Endothelial cell of umbilical vein (primary cell): ENCODE data around the gene HSD3B7. TPM values are rescaled to one million over a fixed set of nuclear protein-coding genes. Genes with fewer than 3 reads are reported as not detected.

Experiments used
- BruUV-seq: library from RNA; stranded (reverse); fragments of 400-500 nt; replicated peaks from 2 replicates; lab custom pipeline; 2021; lab: Mats Ljungman, UMichigan
- CTCF ChIA-PET: fragments of 300-600, 350-600 bp; sonication (Branson Sonifier 250); formaldehyde crosslinking; loops from one replicate; lab custom pipeline; 2021; ENCODE audit warnings: antibody characterized with exemption, inconsistent platforms; lab: Charles Lee
- POLR2A ChIA-PET: fragments of 300-600, 350-600 bp; sonication (Branson Sonifier 250); formaldehyde crosslinking; loops from one replicate; lab custom pipeline; 2021; ENCODE audit warnings: antibody characterized with exemption, inconsistent platforms; lab: Charles Lee
- DNase-seq: peaks from one replicate; pipeline ENCODE4 v3.0.0-alpha.2; 2011; ENCODE audit warnings: low read depth, low spot score
- FAIRE-seq: peaks from 2 replicates; lab custom pipeline; 2011; peaks lifted over from hg19 to GRCh38; lab: Jason Lieb, UNC
- H2AFZ ChIP-seq: 2 replicates; pipeline ENCODE4 v1.6.0; 2012; ENCODE audit warnings: low read depth, low read length, control low read depth, inconsistent platforms
- H3K27ac ChIP-seq: 2 replicates; pipeline ENCODE4 v1.5.1; 2011; ENCODE audit warnings: low read depth, mild to moderate bottlenecking, control low read depth, low read length, moderate library complexity; ENCODE audit not compliant: insufficient read depth
- H3K27me3 ChIP-seq, 2 experiments: 2 replicates each; pipeline versions ENCODE4 v1.6.0 to v1.6.1; 2011; ENCODE audit warnings: low read length in 2 of 2, mixed read lengths in 1 of 2; ENCODE audit not compliant: control insufficient read depth in 2 of 2, insufficient read depth in 2 of 2
- H3K36me3 ChIP-seq, 2 experiments: 2 replicates in 1 of 2; 3 replicates in 1 of 2; pipeline ENCODE4 v1.5.1; 2011; ENCODE audit warnings: low read length in 2 of 2, mild to moderate bottlenecking in 1 of 2, moderate library complexity in 1 of 2; ENCODE audit not compliant: control insufficient read depth in 2 of 2, insufficient read depth in 2 of 2; ENCODE audit errors: extremely low read depth in 1 of 2
- H3K4me1 ChIP-seq: 3 replicates; pipeline ENCODE4 v1.5.1; 2011; ENCODE audit warnings: mild to moderate bottlenecking, low read length; ENCODE audit not compliant: control insufficient read depth, insufficient read depth; ENCODE audit errors: extremely low read depth
- H3K4me2 ChIP-seq: 2 replicates; pipeline ENCODE4 v1.6.1; 2011; ENCODE audit warnings: low read length, control low read depth, mixed read lengths; ENCODE audit not compliant: insufficient read depth
- H3K4me3 ChIP-seq, 3 experiments: fragments of 200-600 bp in 1 of 3; sonication (generic), shearing (Covaris generic) in 1 of 3; replicated peaks in 1 of 3; 2 replicates each; pipeline ENCODE4 v1.5.1; 2011 to 2016; ENCODE audit warnings: control low read depth in 3 of 3, low read length in 3 of 3, mild to moderate bottlenecking in 2 of 3, inconsistent platforms in 1 of 3, low read depth in 1 of 3, moderate library complexity in 1 of 3; ENCODE audit not compliant: insufficient read depth in 1 of 3
- H3K79me2 ChIP-seq: 2 replicates; pipeline ENCODE4 v1.6.0; 2012; ENCODE audit warnings: low read length, inconsistent platforms; ENCODE audit not compliant: control insufficient read depth, insufficient read depth
- H3K9ac ChIP-seq: replicated peaks from 2 replicates; pipeline ENCODE3; 2011; ENCODE audit warnings: low read length, control low read depth; ENCODE audit not compliant: insufficient read depth; ENCODE audit errors: extremely low read depth
- H3K9me1 ChIP-seq: replicated peaks from 3 replicates; pipeline ENCODE4 v1.6.0; 2011; ENCODE audit warnings: mild to moderate bottlenecking, low read length; ENCODE audit not compliant: control insufficient read depth, insufficient read depth; ENCODE audit errors: extremely low read depth
- H3K9me3 ChIP-seq: replicated peaks from 2 replicates; pipeline ENCODE4 v1.5.1; 2012; ENCODE audit warnings: low read length, inconsistent platforms; ENCODE audit not compliant: control insufficient read depth, insufficient read depth
- H4K20me1 ChIP-seq: replicated peaks from 2 replicates; pipeline ENCODE3; 2011; ENCODE audit warnings: mild to moderate bottlenecking, low read length; ENCODE audit not compliant: control insufficient read depth, insufficient read depth; ENCODE audit errors: extremely low read depth
- EZH2 ChIP-seq: IDR thresholded peaks from 2 replicates; pipeline ENCODE4 v1.6.1; 2012; ENCODE audit warnings: borderline replicate concordance, low read depth, mild to moderate bottlenecking, moderate library complexity, low read length, inconsistent platforms; ENCODE audit not compliant: severe bottlenecking
- FOS ChIP-seq: IDR thresholded peaks from 2 replicates; pipeline ENCODE4 v1.6.1; 2011; ENCODE audit warnings: mild to moderate bottlenecking, low read length, moderate library complexity, borderline replicate concordance; ENCODE audit not compliant: insufficient read depth
- GATA2 ChIP-seq: IDR thresholded peaks from 2 replicates; pipeline ENCODE4 v1.7.0; 2011; ENCODE audit warnings: low read depth, mild to moderate bottlenecking, moderate library complexity, mixed read lengths, low read length; ENCODE audit not compliant: insufficient read length, insufficient read depth
- JUN ChIP-seq: IDR thresholded peaks from 2 replicates; pipeline ENCODE4 v1.6.1; 2011; ENCODE audit warnings: borderline replicate concordance, low read depth; ENCODE audit not compliant: insufficient read length, insufficient read depth
- MYC ChIP-seq: IDR thresholded peaks from one replicate; pipeline ENCODE4 v1.6.1; 2011; ENCODE audit warnings: mild to moderate bottlenecking, low read depth, low read length
- POLR2A ChIP-seq: IDR thresholded peaks from 2 replicates; pipeline ENCODE4 v1.6.1; 2012; ENCODE audit warnings: low read depth, mild to moderate bottlenecking, control low read depth, low read length
- POLR2AphosphoS5 ChIP-seq: IDR thresholded peaks from 2 replicates; pipeline ENCODE4 v1.6.1; 2012; ENCODE audit warnings: low read depth, mild to moderate bottlenecking, control low read depth, low read length, moderate library complexity; ENCODE audit not compliant: insufficient read depth
- dilution Hi-C: fragments of 300-500 bp; cut with MboI; formaldehyde crosslinking; loops from one replicate; pipeline ENCODE4 v1.15.0; 2019; ENCODE audit warnings: low sequenced_read_pairs; ENCODE audit not compliant: extremely low pct_ligation_motif_present
- intact Hi-C: fragments of 100-400 bp; cut with micrococcal nuclease; formaldehyde crosslinking; loops from one replicate; pipeline ENCODE4 v1.10.0; 2022
- polyA plus RNA-seq, 4 experiments: library from polyadenylated mRNA; depleted of rRNA in 3 of 4; stranded (reverse) in 3 of 4; unstranded in 1 of 4; fragments of >200 nt; gene quantifications; 2 replicates each; pipeline versions ENCODE4 v1.2.1 to v1.2.3, GENCODE V29; 2011 to 2012; ENCODE audit warnings: missing spikeins in 1 of 4
- total RNA-seq: library from RNA; stranded (reverse); gene quantifications from 2 replicates; pipeline ENCODE4 v1.2.3, GENCODE V29; 2021
- TF ChIP-seq, protein P1 (sequence below): IDR thresholded peaks from 2 replicates; pipeline ENCODE4 v1.6.1; 2011; ENCODE audit not compliant: insufficient read depth, insufficient read length
- TF ChIP-seq, protein P2 (sequence below), 2 donors: IDR thresholded peaks; 1 replicate in 1 of 2; 2 replicates in 1 of 2; pipeline ENCODE4 v1.5.1; 2011; ENCODE audit warnings: low read length in 2 of 2, mild to moderate bottlenecking in 2 of 2, moderate library complexity in 2 of 2, control low read depth in 1 of 2, inconsistent platforms in 1 of 2, low read depth in 1 of 2; ENCODE audit not compliant: insufficient read depth in 1 of 2; ENCODE audit errors: extremely low read depth in 1 of 2

The HSD3B7 gene
- total and polyA plus RNA-seq, 2 donors (not counting 3 experiments of a cell fraction or from before 2014, with no cell fraction given): 3.5 to 4.8 TPM

DNA sequence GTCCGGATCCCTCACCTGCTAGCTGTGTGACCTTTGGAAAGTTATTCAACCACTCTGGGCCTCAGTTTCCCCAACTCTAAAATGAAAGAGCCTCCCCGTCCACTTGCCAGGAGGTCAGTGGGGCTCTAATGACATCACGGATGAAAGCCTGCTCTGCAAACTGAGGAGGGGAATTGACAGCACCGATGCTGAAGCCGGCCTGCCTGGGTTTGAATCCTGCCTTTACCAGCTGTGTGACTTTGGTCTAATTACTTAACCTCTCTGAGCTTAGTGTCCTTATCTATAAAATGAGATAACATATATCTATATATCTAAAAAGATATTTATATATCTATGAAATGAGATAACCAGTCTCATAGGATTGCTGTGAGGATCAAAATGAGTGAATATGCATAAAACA lies 23.5 kb downstream of the HSD3B7 start:
- DNase-seq (no peak), FAIRE-seq (no peak)
- no peak overlapping the region for H3K4me3 ChIP-seq
- intact Hi-C loops (no loop called here), dilution Hi-C loops (no loop called here)
- H3K9ac ChIP-seq: no peak overlapping the region
- H2AFZ ChIP-seq: no peak overlapping the region
- no peaks in the 10 kb centered on the region for H3K9me1 ChIP-seq
- H3K27ac ChIP-seq: no peak overlapping the region
- H3K9me3 ChIP-seq: no peaks in the 10 kb centered on the region
- no peaks in the 10 kb centered on the region for H3K79me2 ChIP-seq
- H3K4me1 ChIP-seq: no peaks in the 10 kb centered on the region
- BruUV-seq: no TSS peak
- no peaks in the 10 kb centered on the region for H3K36me3 ChIP-seq
- TF ChIP-seq POLR2A (no peak), GATA2 (no peak), MYC (no peak), FOS (no peak), EZH2 (no peak), JUN (no peak), POLR2AphosphoS5 (no peak)
- TF ChIP-seq, protein P1, sequence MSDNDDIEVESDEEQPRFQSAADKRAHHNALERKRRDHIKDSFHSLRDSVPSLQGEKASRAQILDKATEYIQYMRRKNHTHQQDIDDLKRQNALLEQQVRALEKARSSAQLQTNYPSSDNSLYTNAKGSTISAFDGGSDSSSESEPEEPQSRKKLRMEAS: no peak
- H3K4me2 ChIP-seq: no peak overlapping the region
- ChIA-PET CTCF (interaction anchor here (0.7 kb wide), 1 partner anchor 74 kb away, joined by 3 read pairs; no protein-coding TSS in a partner anchor), POLR2A (no interaction called here)
- H3K27me3 ChIP-seq: peaks cover 17 to 31% of the 10 kb centered on the region in 2 experiments
- no peaks in the 10 kb centered on the region for H4K20me1 ChIP-seq

DNA sequence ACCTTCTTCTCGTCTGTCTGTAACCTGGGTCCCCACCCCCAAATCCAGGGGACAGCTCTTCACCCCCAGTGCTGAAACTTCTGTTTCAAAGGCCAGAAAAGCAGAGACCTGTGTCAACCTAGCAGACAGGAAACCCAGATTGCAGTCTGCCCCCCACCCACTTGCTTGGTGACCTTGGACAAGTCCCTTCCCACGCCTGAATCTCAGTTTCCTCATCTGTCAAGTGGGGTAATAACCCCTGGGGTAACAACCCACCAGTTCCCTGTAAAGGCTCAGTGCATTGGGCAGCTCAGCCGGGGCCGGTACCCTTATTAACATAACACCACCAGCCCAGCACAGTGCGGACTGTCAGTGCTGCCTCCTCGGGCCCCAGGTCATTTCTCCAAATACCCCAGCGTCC lies 24.1 kb downstream of the HSD3B7 start:
- dilution Hi-C loops (no loop called here), intact Hi-C loops (no loop called here)
- FAIRE-seq (no peak), DNase-seq (no peak)
- Histone ChIP-seq H3K4me2 (no peak overlapping the region), H2AFZ (no peak overlapping the region), H4K20me1 (no peaks in the 10 kb centered on the region), H3K4me1 (no peaks in the 10 kb centered on the region), H3K4me3 (no peak overlapping the region), H3K9ac (no peak overlapping the region), H3K9me3 (no peaks in the 10 kb centered on the region), H3K36me3 (no peaks in the 10 kb centered on the region), H3K79me2 (no peaks in the 10 kb centered on the region), H3K27me3 (peaks cover 17 to 32% of the 10 kb centered on the region in 2 experiments), H3K9me1 (no peaks in the 10 kb centered on the region), H3K27ac (no peak overlapping the region)
- TF ChIP-seq JUN (no peak), EZH2 (no peak), MYC (no peak), GATA2 (no peak), POLR2AphosphoS5 (no peak), POLR2A (no peak), FOS (no peak)
- TF ChIP-seq, protein P1: no peak
- TF ChIP-seq, protein P2, sequence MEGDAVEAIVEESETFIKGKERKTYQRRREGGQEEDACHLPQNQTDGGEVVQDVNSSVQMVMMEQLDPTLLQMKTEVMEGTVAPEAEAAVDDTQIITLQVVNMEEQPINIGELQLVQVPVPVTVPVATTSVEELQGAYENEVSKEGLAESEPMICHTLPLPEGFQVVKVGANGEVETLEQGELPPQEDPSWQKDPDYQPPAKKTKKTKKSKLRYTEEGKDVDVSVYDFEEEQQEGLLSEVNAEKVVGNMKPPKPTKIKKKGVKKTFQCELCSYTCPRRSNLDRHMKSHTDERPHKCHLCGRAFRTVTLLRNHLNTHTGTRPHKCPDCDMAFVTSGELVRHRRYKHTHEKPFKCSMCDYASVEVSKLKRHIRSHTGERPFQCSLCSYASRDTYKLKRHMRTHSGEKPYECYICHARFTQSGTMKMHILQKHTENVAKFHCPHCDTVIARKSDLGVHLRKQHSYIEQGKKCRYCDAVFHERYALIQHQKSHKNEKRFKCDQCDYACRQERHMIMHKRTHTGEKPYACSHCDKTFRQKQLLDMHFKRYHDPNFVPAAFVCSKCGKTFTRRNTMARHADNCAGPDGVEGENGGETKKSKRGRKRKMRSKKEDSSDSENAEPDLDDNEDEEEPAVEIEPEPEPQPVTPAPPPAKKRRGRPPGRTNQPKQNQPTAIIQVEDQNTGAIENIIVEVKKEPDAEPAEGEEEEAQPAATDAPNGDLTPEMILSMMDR (IDR thresholded peaks at IDR 0.05; ENCODE audit: extremely low read depth in 1 of 2, insufficient read depth in 1 of 2, low read depth in 1 of 2, low read length in 2 of 2): no peak
- no TSS peak for BruUV-seq
- ChIA-PET CTCF (no interaction called here), POLR2A (no interaction called here)
